ENCODE results near the gene IFFO2. TPM values are rescaled to one million over a fixed set of nuclear protein-coding genes. Genes with fewer than 3 reads are reported as not detected.

The IFFO2 gene
- total and polyA plus RNA-seq, 2 experiments from 2014 or later, result 0.71 to 7.5 TPM

- Histone ChIP-seq H3K4me3 (no peak overlapping the region), H4K20me1 (replicated peaks; ENCODE audit: insufficient read depth) (no peaks in the 10 kb centered on the region), H3F3A (replicated peaks; ENCODE audit: low read depth) (no peaks in the 10 kb centered on the region), H3K27me3 (ENCODE audit: insufficient read depth) (no peaks in the 10 kb centered on the region), H3K36me3 (ENCODE audit: insufficient read depth) (no peaks in the 10 kb centered on the region), H3K79me2 (replicated peaks; ENCODE audit: insufficient read depth) (no peaks in the 10 kb centered on the region), H2AFZ (0 out of 2 replicates have a peak overlapping the region, but pooled peaks have one; percentile 2), H3K27ac (ENCODE audit: low read depth) (no peak overlapping the region), H3K9me2 (ENCODE audit: insufficient read depth) (0 out of 2 replicates have a peak, but pooled peaks cover 10% of the 10 kb centered on the region), H3K4me1 (ENCODE audit: insufficient read depth) (no peaks in the 10 kb centered on the region), H3K4me2 (no peak overlapping the region)
- H3K4me1 Mint-ChIP-seq, result no peaks in the 10 kb centered on the region
- DNase-seq (ENCODE audit: low spot score), result no peak
- no peak for ATAC-seq
- H3K27me3 Mint-ChIP-seq (ENCODE audit: insufficient read depth, low read depth, poor library complexity), result no peaks in the 10 kb centered on the region
- no peak overlapping the region for H3K27ac Mint-ChIP-seq
- H3K36me3 Mint-ChIP-seq (ENCODE audit: low read depth), result no peaks in the 10 kb centered on the region
- H3K9me3 Mint-ChIP-seq, result no peaks in the 10 kb centered on the region
- no peak overlapping the region for H3K4me3 Mint-ChIP-seq
- TF ChIP-seq EZH2 (IDR thresholded peaks at IDR 0.05; ENCODE audit: low read depth, unreplicated experiment) (no peak), ETS1 (IDR thresholded peaks at IDR 0.05) (no peak), REST (IDR thresholded peaks at IDR 0.05; ENCODE audit: unreplicated experiment) (no peak), POLR2AphosphoS5 (IDR thresholded peaks at IDR 0.05; ENCODE audit: low read depth) (no peak), ZNF331 (CRISPR knock-in tag; IDR thresholded peaks at IDR 0.05; ENCODE audit: low read depth) (no peak), NANOG (IDR thresholded peaks at IDR 0.05; ENCODE audit: borderline replicate concordance) (no peak), ZNF462 (CRISPR knock-in tag; IDR thresholded peaks at IDR 0.05) (no peak)
Measured at GRCh38 chr1:18861590-18861989, 94.9 kb downstream of the IFFO2 start.
